Superior temporal gyrus (tissue), 1 donor: Measurements from ENCODE around the gene BICD2.

Source experiments
- DNase-seq: peaks from one replicate; pipeline ENCODE4 v3.0.0-alpha.2; 2016; ENCODE audit errors: extremely low spot score

BICD2 gene

DNA sequence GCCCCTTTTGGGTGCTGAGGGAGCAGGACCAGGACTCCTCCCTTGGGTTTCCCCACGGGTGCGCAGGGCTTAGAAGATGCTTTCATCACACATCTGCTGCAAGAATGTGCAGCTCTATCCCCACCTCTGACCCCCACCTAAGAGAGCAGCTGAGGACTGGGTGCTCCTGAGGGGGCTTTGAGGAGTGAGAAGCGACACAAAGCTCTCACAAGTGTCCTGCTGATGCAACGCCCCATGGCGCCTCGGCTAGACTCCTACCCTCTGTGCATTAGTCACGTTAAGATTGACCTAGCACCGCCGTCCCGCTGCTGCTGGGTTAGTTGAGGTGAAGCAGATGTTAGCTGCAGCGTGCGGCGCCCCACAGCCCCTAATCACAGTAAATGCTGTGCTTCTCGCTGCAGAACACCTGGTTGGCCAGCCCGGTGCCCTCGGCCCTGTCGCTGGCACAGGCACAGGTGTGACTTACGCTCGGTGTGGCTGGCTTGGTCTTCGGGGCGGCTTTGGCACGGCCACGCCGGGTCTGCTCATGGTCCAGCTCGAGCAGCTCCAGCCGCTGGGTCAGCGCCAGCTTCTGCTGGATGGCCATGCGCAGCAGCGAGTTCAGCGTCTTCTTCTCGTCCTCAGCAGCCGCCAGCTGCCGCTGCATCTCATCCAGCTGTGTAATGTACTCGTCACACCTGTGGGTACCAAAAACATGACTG lies 49.7 kb downstream of the BICD2 start:
- no peak for DNase-seq

DNA sequence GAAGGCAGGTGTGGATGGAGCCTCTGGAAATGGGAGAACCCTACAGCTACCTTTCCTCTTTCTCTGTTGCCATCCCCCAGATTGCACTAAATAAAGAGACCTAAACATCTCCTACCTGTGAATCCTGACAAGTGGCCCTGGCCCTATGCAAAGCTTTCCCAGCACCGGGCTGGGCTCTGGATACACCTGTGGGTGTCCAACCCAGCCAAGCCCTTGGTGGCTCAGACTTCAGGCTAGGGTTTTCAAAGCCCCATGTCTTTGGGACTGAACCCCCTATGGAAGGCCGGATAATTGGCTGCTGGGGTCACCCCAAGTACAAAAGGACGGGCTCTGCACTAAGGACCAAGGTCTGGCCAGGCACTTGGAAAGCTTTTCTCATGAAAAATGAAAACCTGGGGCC lies 50.6 kb downstream of the BICD2 start:
- no peak for DNase-seq

DNA sequence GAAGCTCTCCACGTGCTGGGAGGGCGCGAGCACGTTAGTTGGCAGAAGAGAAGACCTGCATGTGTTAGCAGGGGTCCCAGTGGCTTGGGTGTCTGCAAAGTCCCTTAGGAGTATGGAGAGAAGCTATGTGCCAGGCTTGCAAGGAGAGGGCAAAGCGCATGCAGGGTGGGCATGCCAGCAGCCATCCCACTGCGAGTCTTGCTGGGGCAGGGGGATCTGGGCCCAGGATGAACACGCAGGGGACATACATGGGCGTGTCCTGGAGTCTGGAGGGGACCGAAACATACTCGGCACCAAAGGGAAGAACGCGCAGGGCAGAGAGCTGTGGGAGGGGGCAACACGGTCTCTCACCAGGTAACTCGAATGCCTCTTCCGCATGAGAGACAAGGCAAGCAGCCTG lies 51.1 kb downstream of the BICD2 start:
- no peak for DNase-seq

DNA sequence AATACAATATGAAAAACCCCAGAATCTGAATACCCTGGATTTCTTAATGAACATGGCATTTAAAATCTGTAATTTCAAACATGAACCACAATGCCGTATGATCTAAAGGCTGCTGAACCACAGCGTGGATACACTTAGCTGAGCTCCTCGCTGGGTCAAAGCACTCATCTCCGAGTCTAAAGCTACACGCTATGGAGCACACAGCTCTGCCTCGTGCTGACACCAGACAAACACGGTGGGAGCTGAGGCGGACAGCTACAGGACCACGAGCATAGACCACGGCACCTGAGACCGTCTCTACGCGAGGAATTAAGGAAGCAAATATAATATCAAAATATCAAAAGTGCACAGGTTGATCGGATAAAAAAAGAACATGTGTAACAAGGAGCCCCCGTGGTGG lies 51.9 kb downstream of the BICD2 start:
- DNase-seq: no peak

DNA sequence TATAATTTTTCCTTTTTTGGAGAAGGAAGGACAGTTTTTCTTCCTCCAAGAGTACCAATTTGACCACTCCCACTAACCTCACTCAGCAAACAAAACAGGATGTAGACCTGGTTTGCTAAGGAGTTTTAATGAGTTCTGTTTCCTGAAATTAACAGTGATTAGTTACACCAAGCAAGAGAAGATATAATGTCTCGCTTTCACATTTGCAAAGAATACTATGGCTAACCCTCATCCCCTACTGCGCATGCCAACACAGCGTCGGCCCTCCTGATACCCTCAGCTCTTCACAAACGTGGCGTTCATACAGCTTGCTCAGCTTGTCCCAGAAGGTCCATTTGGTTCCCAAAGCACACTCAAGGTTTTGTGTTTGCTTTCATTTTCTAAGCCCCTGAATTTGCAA lies 52.8 kb downstream of the BICD2 start:
- no peak for DNase-seq

DNA sequence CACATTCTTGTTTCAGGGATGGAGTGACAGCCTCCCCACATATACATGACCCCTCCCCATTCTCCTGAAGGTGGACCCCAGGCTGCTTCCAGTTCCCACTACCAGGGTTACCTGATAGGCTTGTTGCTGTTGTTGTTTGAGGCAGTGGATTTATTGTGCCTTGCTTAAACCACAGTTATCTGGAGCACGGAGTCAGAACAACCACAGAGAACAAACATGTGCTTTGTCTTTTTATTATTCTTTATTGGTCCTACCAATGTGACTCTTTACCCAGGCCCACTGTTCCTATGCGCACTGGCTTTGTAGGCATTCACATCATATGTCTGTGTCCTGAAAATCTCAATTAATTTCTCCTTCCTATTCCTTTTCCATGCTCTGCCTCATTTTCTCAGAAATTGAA lies 53.5 kb downstream of the BICD2 start:
- DNase-seq: no peak

DNA sequence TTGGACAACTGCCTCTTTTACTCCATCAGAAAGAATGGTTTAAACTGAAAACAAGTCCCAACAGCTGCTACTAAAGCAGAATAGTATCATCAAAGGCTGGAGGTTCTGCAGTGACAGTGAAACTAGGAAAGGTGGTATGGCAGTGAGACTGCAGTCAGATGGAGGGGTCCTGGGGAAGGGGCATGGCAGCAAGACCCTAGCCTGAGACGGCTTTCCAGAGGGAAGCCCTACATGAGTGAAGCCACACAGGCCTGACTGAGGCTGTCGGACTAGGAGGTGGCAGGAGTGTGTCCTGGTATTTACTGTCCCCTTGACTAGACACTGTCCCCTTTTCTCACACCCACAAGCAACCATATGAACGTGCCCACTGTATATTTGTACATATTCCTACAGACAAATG lies 54.3 kb downstream of the BICD2 start:
- DNase-seq: no peak

DNA sequence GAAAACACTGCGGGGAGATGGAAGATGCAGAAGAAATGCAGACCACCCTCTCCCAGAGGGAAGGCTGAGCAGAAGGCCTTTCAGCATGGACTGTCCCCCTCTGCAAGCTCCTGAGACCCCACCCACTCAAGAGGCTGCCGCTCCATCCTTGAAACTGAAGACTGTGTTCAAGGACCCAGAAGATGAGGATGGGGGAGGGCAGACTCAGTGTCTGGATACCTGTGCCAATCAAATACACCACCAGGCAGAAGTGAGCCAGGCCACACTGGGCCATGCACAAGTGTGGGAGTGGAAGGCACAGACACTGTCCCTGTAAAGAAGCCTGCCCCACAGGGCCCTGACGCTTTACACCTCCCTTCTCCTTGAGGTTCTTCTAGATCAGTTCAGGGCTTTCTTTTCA lies 54.7 kb downstream of the BICD2 start:
- DNase-seq: no peak

DNA sequence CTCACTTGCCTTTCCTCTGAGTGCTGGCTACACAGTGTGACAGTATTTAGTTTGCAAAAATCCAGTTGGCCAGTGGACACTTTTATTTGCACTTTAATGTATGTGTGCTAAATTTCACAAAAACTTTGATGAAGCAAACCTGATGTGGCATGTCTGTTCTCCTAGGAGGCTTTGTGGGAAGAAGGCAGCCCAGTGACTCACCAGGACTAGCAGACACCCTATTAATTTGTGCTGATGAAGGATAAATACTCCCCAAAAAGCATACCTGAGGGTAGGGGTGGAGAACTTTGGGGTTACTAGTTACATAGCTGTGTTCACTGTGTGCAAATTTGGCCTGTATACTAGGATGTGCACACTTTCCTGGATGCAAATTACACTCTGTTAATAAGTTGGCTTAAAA lies 55.4 kb downstream of the BICD2 start:
- no peak for DNase-seq

DNA sequence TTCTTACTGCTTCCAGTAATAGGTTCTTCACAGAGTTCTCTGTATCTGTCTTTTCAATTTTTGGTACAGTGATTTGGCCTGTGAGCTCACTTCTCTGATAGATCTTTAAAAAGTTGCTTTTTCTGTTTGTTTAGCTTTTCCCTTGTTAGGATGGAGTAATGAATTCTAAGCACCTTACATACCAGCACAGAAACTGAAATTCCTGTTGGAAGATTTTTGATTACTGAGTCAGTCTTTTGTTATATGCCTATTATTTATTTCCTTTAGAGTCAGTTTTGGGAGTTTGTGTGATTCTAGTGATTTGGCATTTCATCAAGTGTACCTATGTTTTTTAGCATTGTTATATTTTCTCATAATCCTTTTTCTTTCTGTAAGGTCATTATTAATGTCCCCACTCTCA lies 57.1 kb downstream of the BICD2 start:
- no peak for DNase-seq

DNA sequence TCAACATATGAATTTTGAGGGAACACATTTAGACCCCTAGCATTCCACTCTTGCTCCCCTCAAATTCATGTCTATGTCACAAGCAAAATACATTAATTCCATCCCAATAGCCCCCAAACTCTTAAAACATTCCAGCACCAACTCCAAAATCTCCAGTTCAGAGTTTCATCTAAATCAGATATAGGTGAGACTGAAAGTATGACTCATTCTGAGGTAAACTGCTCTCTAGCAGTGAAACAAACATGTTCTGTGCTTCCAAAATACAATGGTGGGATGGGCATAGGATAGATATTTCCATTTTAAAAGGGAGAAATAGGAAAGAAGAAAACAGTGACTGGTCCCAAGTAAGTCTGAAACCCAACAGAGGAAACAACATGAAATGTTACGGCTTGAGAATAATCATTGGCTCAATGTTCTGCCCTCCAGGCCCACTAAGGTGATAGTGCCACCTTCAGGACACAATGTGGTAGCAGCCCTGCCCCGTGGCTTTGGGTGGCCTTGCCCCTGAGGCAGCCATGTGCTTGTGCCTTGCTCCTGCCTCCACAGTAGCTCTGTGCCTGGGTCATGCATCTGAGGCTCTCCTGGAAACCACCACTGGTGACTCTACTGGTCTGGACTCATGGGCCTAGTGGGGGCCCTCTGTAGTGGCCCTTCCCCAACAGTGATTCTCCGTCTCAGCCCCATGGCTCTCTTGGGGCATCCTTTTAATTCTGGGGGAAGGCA lies 58.3 kb downstream of the BICD2 start:
- DNase-seq: no peak

DNA sequence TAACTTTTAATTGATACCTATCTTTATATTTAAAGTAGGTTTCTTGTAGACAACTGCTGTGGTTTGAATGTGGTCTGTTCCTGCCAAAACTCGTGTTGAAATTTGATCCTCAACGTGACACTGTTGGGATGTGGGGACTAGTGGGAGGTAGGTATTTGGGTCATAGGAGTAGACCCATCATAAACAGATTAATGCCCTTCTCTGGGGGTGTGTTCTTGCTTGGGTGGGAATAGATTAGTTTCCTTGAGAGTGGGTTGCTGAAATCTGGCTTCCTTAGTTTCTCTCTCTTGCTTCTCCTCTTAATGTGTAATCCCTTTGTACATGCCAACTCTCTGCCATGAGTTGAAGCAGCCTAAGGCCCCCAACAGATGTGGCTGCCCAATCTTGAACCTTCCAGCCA lies 60.1 kb downstream of the BICD2 start:
- no peak for DNase-seq

DNA sequence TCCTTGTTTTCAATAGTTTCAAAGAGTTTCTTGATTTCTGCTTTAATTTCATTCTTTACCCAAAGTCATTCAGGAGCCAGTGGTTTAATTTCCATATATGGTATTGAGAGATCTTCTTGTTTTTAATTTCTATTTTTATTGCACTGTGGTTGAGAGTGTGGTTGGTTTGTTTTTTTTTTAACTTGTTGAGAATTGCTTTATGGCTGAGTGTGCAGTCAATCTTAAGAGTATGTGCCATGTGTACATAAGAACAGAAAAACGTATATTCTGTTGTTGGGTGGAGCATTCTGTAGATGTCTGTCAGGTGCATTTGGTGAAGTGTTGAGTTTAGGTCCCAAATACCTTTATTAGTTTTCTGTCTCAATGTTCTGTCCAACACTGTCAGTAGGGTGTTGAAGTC lies 68.0 kb downstream of the BICD2 start:
- DNase-seq: no peak

DNA sequence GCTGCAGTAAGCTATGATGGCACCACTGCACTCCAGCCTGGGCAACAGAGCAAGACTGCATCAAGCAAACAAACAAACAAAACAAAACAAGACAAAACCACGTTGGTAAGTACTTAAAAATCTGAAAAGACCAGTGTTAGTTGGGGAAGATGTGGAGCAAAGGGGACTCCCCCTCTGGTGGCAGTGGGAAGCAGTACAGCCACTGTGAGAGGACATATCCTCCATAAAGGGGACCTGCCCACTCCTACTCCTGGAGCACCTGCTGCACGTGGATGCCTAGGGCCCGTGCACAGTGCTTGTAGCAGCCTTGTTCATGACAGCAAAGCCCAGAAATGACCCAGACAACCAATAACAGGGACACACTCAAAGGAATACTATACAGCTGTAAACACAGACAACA lies 77.7 kb downstream of the BICD2 start:
- DNase-seq: no peak

DNA sequence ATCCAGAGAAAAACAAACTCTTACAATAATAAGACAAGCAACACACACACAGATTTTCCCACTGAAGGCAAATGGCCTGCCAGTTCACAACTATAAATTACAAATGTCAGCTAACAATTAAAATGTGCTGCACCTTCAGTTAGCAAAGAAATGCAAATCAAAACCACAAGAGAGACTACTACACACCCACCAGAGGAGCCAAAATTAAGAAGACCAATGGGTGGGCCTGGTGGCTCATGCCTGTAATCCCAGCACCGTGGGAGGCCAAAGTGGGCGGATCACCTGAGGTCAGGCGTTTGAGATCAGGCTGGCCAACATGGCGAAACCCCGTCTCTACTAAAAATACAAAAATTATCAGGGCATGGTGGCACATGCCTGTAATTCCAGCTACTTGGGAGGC lies 79.6 kb downstream of the BICD2 start:
- DNase-seq: no peak

DNA sequence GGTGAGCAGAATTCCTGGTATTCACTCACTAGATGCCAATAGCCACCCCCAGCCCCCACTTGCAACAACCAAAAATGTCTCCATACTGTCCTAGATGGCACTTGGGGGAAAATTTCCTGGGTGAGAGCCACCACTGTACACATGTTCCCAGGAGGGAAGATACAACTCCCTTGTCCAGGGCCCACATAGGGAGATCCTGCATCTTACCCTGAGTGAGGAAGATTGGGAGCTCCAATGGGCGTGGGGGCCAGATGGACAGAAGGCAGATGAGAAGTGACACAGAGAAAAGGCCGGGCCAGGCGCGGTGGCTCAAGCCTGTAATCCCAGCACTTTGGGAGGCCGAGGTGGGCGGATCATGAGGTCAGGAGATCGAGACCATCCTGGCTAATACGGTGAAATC lies 82.4 kb downstream of the BICD2 start:
- no peak for DNase-seq

DNA sequence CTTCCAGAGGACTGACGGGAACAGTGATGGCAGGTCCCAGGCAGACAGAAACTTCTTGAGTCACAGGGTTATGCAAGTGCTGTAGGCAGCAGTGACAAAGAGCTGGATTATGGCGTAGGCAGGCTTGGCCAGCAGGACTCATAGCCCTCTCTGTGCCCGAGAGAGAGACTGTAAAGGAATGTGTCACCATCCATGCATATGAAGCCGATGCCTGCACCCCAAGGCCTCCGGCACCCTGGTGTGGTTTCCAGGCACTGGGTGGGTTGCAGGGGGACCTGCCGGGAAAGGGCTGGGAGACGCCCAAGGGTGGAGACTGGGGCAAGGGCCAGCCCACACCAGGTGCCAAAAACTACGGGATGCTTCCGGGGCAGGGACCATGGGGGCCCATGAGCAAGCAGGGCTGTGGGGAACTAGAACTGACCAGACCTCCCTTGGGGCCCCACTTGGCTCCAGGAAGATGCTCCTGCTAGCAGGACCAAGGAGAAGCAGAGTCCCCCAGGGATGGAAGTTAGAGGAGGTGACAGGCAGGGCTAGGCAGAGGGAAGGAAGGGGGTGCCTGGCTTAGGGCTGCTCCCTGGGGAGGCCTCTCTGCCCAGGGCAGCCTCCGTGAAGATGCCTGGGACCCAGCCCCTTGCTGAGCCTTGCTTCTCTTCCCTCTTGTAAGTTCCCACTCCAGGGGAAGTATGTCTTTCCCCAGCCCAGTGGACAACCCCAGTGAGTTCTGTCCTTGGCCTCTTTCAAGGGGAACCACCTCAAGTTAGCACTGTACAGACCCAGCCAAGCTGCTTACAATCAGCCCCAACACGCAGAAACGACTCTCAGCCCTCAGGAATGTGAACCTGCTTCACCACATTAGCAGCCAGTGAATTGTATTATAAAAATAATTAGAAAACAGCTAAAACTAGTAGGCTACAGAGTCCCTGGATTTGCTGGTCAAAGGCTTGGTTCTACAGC lies 84.2 kb downstream of the BICD2 start:
- DNase-seq: no peak

DNA sequence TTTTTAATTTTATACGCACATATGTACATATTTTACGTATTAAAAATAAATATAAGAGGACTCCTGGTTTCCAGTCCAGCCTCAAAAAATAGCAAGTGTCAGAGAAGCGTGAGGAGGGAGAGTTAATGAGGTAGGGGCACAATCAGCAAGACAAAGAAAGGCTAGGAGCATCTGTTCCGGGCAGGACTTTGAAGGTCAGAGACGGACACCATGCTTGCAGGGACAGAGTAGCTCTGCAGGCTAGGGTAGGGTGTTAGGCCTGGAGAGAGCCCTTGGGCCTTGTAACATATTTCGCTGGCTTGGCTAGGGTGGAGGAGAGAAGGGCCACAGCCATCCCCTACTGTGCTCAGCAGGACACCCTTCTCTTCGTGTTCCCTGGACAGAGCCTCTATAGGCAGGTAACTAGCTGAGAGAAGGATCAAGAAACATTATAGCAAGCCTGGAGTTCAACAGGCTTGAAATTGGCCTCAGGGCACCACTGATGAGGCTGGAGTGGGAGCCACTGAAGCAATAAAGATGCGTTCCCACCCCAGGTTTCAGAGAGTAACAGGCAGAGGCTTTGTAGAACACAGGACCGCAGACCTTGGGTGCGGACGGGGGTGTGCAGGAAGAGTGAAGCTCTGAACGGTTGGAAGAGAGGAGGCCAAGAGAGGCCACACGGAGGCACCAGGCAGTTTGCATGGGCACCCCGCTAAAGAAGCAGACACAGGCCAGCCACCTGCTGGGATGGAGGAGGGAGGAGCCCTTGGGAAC lies 85.0 kb downstream of the BICD2 start:
- no peak for DNase-seq

DNA sequence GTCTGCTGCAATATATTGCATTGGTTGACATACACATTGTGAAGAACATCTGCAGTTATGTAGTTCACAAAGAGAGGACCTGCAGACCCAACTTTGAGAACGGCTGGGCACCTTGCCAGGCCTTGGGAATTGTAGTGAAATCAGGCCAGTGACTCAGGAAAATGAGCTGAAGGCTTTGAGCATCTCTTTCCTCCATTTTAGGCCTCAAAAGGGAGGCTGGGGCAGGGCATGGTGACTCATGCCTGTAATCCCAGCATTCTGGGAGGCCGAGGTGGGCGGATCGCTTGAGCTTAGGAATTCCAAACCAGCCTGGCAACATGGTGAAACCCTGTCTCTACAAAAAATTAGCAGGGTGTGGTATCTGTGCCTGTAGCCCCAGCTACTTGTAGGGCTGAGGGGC lies 93.3 kb downstream of the BICD2 start:
- DNase-seq: no peak

DNA sequence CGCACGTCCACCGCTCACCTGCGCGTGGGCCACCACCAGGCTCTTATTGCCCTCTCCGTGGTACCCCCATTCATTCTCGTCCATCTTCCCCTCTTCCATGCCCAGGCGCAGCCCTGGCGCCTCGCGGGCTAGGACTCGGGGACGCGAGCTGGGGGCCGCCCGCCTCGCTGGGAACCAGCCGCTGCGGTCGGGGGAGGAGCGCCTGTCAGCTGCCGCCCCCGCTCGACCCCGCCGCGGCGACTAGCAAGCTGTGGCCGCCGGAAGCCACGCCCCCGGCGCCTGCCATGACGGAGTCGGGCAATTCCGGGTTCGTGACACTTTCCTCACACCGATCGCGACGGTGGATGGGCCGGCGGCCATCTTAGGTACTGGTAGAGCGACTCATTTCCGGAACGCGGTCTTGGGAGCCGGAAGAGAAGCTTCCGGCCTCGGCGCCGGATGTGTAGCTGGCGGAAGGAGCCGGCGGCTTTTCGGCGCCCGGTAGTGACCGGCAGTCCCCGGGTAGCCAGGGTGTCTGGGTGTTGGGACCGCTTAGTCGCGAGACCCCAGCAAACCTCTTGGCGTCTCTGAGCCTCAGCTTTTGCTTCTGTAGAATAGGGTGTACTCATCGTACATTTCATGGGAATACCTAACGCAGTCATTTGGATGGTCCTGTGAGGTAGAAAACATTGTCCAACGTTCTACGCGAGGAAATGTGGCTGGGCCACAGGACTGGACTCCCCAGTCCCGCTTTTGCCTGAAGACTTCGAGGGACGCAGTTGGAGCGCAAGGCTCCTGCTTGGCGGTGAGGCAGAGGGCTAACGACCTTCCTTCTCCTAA lies 94.5 kb downstream of the BICD2 start, which contains the start of gene IPPK:
Gene IPPK, minus strand, starts transcription at position 242 of the 819 bp plus-strand sequence. Its CDS starts 143 bp downstream, at position 99.
- DNase-seq: peak; percentile 99

DNA sequence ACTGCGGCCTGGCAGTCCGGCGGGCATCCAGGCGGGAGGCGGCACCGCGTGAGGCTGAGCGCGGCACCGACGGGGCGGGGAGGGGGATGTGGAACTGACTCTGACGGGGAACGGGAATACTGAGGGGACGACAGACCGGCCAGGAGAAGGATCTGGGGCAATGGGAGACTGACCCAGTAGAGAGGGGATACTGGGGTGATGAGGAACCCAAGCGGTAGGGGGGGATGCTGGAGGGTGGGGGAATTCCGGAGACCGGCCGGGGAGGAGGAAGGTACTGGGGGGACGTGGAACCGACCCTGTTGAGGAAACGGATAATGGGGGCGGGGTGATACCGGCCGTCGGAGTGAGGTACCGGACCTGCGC lies 95.1 kb downstream of the BICD2 start:
- DNase-seq: no peak
